Cardiac muscle cell (in vitro differentiated cells and primary cell): ENCODE data around the gene CGB1. TPM values are rescaled to one million over a fixed set of nuclear protein-coding genes. Genes with fewer than 3 reads are reported as not detected.

Experiments used
- DNase-seq, 2 donors: peaks; one replicate each; pipeline versions ENCODE4 v3.0.0 to v3.0.0-alpha.2; 2010 to 2017; ENCODE audit warnings: low read depth in 1 of 2, low spot score in 1 of 2
- H3K27ac ChIP-seq: fragments of 200-600 bp; sonication (generic); 2 replicates; pipeline ENCODE4 v1.5.1; 2016
- H3K27me3 ChIP-seq: fragments of 200-600 bp; sonication (generic); 2 replicates; pipeline ENCODE4 v1.6.0; 2016; ENCODE audit warnings: control low read depth
- H3K36me3 ChIP-seq: fragments of 200-600 bp; sonication (generic); 2 replicates; pipeline ENCODE4 v1.5.1; 2016; ENCODE audit warnings: control low read depth
- H3K4me1 ChIP-seq: fragments of 200-600 bp; sonication (generic); 2 replicates; pipeline ENCODE4 v1.8.1; 2017; ENCODE audit warnings: low read depth, mild to moderate bottlenecking, mixed run types
- H3K4me3 ChIP-seq: fragments of 200-600 bp; sonication (generic); 2 replicates; pipeline ENCODE4 v1.5.1; 2016; ENCODE audit warnings: mild to moderate bottlenecking
- H3K9me3 ChIP-seq: fragments of 200-600 bp; sonication (generic); 2 replicates; pipeline ENCODE4 v1.5.1; 2017; ENCODE audit warnings: low read depth, mild to moderate bottlenecking, control low read depth
- polyA plus RNA-seq: library from polyadenylated mRNA; unstranded; fragments of >200 nt; fragmentation: Nextera tagmentation; extraction: Ambion mirVana; gene quantifications from 2 replicates; pipeline ENCODE4 v1.2.1, GENCODE V29; 2016
- total RNA-seq: library from RNA; depleted of rRNA; stranded (reverse); fragments of >200 nt; gene quantifications from 2 replicates; pipeline ENCODE4 v1.2.3, GENCODE V29; 2016
- TF ChIP-seq, protein P1 (sequence below): IDR thresholded peaks from 2 replicates; pipeline ENCODE4 v1.5.1; 2012; ENCODE audit warnings: low read depth, mild to moderate bottlenecking, low read length

CGB1 gene
- total and polyA plus RNA-seq, 2 experiments from 2014 or later: not detected

DNA sequence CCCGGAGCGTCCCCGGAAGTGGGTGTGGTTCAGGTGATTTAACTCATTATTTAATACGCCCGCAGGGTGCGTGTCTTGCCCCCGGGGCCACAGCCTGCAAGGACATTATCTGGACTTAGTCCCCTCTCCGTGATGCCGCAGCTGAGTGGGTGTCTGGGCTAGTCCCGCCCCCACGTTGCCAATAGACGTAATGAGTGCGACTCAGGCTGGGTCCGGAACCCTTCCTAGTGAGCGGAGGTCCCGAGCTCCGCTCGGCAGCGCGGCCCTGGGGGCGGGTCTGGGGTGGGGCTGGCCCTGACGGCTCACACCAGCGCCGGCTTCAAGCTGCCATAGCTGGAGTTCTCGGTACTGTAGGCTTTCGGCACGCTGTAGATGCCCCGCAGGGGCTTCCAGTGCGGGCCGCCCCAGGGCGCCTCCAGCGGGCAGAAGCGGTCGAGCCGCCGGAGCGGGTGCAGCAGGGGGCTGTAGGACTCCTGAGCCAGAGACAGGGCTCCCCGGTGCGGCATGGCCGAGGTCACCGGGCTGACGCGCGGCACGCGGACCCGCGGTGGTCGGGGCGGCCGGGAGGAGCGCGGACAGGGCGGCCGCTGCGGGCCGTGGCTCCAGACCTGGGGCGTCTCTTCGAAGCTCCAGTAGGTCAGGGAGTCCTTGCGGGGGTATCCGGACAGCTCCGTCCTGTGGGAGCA is 18.9 kb downstream of the CGB1 start:
- peak; percentile 68 to 71 for DNase-seq
- H3K36me3 ChIP-seq: peaks cover 8% of the 10 kb centered on the region
- H3K4me3 ChIP-seq: peak overlapping the region; percentile 10
- H3K27ac ChIP-seq: no peak overlapping the region
- TF ChIP-seq, protein P1, sequence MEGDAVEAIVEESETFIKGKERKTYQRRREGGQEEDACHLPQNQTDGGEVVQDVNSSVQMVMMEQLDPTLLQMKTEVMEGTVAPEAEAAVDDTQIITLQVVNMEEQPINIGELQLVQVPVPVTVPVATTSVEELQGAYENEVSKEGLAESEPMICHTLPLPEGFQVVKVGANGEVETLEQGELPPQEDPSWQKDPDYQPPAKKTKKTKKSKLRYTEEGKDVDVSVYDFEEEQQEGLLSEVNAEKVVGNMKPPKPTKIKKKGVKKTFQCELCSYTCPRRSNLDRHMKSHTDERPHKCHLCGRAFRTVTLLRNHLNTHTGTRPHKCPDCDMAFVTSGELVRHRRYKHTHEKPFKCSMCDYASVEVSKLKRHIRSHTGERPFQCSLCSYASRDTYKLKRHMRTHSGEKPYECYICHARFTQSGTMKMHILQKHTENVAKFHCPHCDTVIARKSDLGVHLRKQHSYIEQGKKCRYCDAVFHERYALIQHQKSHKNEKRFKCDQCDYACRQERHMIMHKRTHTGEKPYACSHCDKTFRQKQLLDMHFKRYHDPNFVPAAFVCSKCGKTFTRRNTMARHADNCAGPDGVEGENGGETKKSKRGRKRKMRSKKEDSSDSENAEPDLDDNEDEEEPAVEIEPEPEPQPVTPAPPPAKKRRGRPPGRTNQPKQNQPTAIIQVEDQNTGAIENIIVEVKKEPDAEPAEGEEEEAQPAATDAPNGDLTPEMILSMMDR: peak; percentile 56
- no peaks in the 10 kb centered on the region for H3K27me3 ChIP-seq
- no peaks in the 10 kb centered on the region for H3K9me3 ChIP-seq
- H3K4me1 ChIP-seq: no peaks in the 10 kb centered on the region

DNA sequence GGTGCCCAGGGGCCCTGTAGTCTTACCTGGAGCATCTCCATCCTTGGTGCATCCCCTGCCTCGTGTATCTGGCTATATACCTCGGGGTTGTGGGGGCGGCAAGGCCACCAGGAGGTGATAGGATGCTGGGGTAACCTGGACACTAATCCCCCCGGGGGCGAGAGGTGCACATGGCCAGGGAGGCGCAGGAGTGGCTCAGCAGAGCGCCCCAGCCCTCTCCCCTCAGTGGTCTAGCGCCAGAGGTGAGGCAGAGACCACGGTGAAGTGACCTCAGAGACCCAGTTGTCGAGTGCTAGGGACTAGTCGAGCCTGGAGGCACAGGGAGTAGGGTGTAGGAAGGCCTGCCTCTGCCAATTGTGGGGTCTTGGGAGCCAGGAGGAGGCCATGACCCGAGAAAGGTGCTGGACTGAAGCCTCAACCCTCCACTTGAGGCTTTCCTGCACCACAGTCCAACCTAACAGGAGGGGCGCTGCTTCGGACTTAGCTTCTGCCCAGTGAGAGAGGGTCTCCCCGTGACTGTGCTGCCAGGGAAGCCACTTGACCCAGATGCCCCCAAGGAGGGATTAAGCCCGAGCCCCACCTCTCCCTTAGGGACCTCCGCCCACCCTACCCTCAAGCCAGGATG is 19.5 kb downstream of the CGB1 start, which contains the start of gene LHB:
LHB (minus strand) TSS at position 51 of the 625 bp plus-strand sequence; CDS start at position 41, 10 bp downstream.
- no peak within 1 kb of the TSS for H3K27ac ChIP-seq
- TF ChIP-seq, protein P1: no peak
- no peaks in the 10 kb centered on the region for H3K4me1 ChIP-seq
- H3K4me3 ChIP-seq: peak within 1 kb of the TSS; percentile 10
- no peaks in the 10 kb centered on the region for H3K9me3 ChIP-seq
- H3K36me3 ChIP-seq: peaks cover 8% of the 10 kb centered on the region
- H3K27me3 ChIP-seq: no peaks in the 10 kb centered on the region
- DNase-seq: no peak

DNA sequence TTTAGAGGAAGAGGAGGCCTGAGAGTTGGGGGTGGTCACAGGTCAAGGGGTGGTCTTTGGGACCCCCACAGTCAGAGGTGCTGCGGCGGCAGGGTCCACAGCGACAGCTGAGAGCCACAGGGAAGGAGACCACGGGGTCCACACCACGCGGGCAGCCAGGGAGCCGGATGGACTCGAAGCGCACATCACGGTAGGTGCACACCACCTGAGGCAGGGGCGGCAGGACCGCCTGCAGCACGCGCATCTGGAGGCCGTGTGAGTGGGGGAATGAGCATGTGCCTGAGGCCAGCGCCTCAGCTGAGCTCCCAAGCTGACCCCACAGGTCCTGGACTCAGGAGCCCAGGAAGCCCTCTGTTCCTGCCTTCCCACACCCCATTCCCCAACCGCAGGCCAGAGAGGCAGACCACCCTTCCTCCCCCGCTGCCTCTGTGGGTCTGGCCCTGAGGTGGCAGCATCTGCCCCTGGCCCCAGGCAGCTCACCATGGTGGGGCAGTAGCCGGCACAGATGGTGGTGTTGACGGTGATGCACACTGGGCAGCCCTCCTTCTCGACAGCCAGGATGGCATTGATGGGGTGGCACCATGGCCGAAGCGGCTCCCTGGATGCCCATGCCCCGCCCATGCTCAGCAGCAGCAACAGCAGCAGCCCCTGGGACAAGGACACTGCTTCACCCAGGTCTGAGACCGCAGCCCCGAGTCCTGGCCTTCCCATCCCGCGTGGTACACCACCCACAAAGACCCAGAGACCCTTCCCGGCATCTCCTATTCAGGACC is 20.4 kb downstream of the CGB1 start:
- Histone ChIP-seq H3K4me3 (no peak overlapping the region), H3K27ac (no peak overlapping the region), H3K27me3 (no peaks in the 10 kb centered on the region), H3K9me3 (no peaks in the 10 kb centered on the region), H3K4me1 (no peaks in the 10 kb centered on the region), H3K36me3 (peaks cover 9% of the 10 kb centered on the region)
- TF ChIP-seq, protein P1: no peak
- DNase-seq: no peak

DNA sequence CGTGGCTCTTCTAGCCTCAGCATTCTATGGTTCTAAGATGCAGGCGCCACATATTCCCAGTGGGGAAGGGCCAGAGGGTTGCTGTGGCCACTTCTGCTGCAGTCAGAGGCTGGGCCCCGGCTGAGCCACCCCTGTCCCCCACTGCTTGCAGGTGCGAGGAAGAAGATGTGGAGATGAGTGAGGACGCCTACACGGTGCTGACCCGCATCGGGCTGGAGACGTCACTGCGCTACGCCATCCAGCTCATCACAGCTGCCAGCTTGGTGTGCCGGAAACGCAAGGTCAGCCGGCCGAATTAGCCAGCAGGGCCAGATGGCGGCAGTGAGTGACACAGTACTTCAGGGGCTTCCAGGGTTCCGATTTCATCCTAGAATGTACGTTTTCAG is 21.8 kb downstream of the CGB1 start:
- Histone ChIP-seq H3K4me1 (no peaks in the 10 kb centered on the region), H3K9me3 (no peaks in the 10 kb centered on the region), H3K4me3 (no peak overlapping the region), H3K27me3 (no peaks in the 10 kb centered on the region), H3K27ac (no peak overlapping the region), H3K36me3 (peaks cover 14% of the 10 kb centered on the region)
- DNase-seq: no peak
- TF ChIP-seq, protein P1: no peak

DNA sequence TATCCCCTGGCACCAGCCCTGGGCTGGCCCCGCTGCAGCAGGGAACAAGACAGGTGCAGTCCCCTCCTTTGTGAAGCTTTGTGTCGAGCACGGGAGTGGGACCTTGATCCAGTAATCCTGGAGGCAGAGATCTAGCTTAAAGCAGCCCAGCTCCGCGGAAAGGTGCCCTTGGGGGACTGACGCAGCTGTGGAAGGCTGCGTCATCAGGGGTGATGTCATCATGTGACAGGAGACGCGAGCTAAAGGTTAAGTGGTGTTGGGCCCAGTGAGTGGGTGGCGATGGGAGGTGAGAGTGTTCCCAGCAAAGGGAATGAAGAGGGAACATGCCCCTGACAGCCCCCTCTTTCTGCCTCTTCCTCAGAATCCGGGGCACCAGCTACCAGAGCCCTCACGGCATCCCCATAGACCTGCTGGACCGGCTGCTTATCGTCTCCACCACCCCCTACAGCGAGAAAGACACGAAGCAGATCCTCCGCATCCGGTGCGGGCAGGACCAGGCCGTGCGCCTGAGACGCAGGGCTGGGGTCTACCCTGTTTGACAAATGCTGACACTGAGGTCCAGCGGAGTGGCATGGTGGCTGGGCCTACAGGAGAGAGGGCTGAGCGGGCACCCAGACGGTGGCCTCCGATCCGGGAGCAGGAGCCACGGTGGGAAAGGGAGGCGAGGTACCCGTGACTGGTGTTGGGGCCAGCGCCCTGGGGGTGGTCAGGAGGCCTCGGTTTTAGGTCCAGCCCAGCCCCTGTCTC is 22.4 kb downstream of the CGB1 start:
- Histone ChIP-seq H3K4me3 (no peak overlapping the region), H3K27ac (no peak overlapping the region), H3K4me1 (no peaks in the 10 kb centered on the region), H3K27me3 (no peaks in the 10 kb centered on the region), H3K9me3 (no peaks in the 10 kb centered on the region), H3K36me3 (peaks cover 14% of the 10 kb centered on the region)
- TF ChIP-seq, protein P1: no peak
- DNase-seq: no peak
